Epithelial cell of proximal tubule (primary cell): ENCODE data around the gene SS18L1. TPM values are rescaled to one million over a fixed set of nuclear protein-coding genes. Genes with fewer than 3 reads are reported as not detected.

Experiments used
- DNase-seq: peaks from one replicate; pipeline ENCODE4 v3.0.0-alpha.2; 2011; ENCODE audit warnings: low read depth
- H3K4me3 ChIP-seq: 2 replicates; pipeline ENCODE4 v1.5.1; 2011; ENCODE audit warnings: low read depth, mild to moderate bottlenecking, low read length
- CTCF ChIP-seq: conservative IDR thresholded peaks from 2 replicates; pipeline ENCODE4 v1.5.1; 2012; ENCODE audit warnings: low read depth, mild to moderate bottlenecking, low read length
- total RNA-seq: library from RNA; depleted of rRNA; stranded (reverse); fragments of >200 nt; gene quantifications from 2 replicates; pipeline ENCODE4 v1.2.3, GENCODE V29; 2015

The SS18L1 gene
- total RNA-seq, 1 donor from 2014 or later, result 11.4 TPM

GRCh38 chr20:62161347-62161746, 17.8 kb downstream of the SS18L1 start:
- H3K4me3 ChIP-seq, result no peak overlapping the region
- no peak for TF ChIP-seq CTCF
- no peak for DNase-seq

DNA sequence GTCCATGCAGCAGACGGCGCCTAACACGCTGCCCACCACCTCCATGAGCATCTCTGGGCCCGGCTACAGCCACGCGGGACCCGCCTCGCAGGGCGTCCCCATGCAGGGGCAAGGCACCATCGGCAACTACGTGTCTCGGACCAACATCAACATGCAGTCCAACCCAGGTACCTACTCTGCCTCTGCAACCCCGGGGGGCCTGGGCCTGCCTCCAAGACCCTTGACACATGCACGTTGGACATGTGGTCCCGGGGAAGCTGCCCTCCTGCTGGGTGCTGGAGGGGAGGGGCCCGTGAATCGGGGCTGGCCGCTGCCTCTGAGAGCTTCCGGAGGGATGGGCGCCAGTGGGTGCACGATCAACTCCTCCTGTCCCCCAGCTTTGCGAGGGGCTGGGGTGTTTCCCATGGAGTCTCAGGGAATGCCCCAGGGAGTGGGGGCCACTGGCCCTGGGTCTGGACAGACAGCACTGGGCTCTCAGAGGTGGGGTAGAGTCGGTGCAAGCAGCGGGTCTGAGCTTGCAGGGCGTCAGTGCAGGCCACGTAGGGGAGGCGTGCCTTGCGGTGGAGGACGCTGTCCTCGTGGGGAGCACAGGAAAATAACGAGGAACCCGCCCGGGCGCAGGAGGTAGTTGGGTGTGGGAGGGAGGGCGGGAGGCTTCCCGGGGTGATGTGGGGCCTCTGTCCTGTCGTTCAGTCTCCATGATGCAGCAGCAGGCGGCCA, 19.4 kb downstream of the SS18L1 start:
- H3K4me3 ChIP-seq, result no peak overlapping the region
- TF ChIP-seq CTCF, result no peak
- DNase-seq, result no peak

DNA sequence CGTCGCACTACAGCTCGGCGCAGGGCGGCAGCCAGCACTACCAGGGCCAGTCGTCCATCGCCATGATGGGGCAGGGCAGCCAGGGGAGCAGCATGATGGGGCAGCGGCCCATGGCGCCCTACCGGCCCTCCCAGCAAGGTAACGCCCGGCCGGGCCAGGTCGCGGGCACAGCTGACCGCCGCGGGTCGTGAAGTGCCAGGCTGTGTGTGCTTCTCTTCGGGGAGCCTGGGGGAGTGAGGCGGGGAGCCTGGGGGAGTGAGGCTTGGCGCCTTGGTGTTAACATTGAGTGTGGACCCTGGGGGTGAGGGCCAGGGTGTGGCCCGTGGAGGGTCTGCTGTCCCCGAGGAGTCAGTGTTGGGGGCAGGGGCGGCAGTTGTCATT, 19.9 kb downstream of the SS18L1 start:
- no peak for DNase-seq
- no peak for TF ChIP-seq CTCF
- no peak overlapping the region for H3K4me3 ChIP-seq

GRCh38 chr20:62163986-62164762, 20.6 kb downstream of the SS18L1 start:
- DNase-seq, result no peak
- no peak overlapping the region for H3K4me3 ChIP-seq
- TF ChIP-seq CTCF, result no peak

GRCh38 chr20:62164879-62165761, 21.6 kb downstream of the SS18L1 start:
- DNase-seq, result no peak
- no peak overlapping the region for H3K4me3 ChIP-seq
- no peak for TF ChIP-seq CTCF

DNA sequence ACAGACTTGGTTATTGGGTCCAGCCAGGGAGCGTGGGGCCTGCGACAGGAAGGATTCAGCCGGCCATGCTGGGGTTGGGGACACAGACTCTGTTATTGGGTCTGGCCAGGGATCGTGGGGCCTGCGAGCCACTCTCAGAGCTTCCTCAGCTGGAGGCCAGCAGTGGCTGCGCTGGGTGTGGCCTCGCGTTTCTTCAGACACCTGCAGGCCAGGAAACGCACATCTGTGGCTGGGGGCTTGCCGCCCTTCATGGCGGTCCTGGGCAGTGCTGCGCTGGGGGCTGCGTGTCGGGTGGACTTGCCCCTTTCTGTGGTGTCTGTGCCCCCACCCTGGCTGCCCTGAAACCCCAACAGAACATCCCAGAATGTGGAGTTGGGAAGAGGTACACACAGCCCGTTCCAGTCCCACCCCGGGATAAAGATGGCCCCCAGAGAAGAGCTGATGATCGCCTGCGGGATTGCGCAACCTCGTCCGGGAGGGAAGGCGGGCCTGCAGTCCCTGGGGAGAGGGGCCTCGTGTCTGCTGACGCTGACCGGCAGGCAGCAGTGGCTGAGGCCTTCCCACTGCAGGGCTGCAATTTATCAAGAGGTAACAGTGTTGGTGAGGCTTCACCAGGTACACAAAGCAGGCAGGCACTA, 22.3 kb downstream of the SS18L1 start:
- no peak for DNase-seq
- TF ChIP-seq CTCF, result no peak
- no peak overlapping the region for H3K4me3 ChIP-seq
